ENCODE results near the gene LRP1B.

Gene LRP1B

DNA sequence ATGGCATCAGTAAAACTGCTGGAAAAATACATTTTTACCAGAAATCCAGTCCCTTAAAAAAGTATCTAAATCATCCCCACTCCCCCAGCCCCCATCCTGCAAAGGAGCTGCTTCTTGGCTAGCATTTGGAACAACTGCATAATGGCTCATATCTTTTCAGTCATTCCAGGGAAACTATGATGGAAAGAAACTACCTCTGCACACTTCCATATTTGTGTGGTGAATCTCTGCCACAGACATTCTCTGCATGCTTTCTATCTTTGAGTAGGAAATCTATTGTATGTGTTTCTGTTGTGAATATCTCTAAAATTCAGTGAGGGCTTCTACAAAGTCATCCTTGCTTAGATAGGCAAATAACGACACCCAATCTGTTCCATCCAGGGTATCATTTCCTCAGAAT lies 632.3 kb downstream of the LRP1B start:
- DNase-seq: no peak

DNA sequence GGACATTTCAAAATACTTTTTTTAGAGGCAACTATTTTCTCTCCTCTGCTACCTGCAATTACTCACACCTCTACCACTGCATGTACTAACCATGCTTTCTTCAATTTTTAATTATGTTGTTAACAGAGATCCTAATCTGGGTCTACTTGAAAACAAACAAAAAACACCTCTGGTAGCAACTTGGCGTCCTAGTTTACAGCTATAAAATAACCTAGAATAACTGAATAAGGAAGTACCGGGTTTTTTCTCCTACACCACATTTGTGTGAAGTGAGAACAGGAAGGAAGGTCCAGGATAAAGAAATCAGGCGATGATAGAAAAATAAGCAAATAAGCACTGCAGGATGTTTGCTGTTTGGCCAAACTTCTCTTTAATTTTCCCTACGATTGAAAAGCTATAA lies 633.5 kb downstream of the LRP1B start:
- DNase-seq: no peak

DNA sequence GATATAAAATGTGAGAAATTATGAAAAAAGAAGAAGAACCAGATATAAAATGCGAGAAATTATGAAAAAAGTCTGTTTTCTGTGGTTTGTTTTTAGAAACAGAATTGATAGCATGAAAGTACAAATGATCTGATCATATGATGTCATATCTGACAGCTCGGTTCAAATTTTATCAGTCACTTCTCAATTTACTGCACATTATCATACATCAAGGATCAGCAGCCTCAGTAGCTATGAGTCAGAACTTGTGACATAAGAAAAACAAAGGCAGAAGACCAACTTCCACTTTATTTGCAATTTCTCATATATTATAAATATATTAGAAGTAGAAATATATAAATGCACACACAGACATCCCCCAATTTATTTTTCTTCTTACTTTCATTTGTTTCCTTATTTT lies 634.0 kb downstream of the LRP1B start:
- no peak for DNase-seq

DNA sequence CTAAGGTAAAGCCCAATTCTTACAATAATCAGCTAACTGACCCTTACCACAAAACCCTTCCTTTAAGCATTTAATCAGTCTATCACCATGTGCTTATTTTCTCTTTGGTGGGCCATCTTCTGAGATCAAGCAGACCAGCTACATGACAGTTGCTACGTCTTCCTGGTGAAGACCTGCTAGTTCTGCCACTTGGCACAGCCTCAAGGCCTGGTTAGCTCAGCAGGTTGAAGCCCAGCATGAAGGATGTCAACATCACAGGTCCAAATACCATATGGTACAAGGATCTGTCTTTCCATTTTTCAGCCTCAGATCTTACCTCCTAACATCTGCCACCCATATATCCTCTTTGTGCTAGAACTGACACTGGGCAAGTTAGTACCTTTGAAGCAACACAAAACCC lies 636.9 kb downstream of the LRP1B start:
- DNase-seq: no peak

DNA sequence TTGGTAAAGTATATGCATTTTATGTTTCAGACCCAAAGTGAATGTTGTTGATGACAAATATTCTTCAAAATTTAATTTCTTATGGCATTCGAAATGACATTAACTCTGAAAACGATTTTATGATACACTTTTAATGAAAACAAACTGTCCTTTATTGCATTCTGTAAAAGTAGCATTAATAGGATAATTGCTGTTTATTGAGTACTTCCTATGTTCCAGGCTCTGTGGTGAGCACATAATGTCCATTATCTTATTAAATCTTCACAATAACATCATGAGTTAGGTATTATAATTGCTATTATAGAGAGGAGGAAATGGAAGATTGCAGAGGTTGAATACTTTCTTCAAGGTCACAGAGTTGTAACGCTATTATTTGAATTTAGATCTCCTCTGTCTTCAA lies 638.0 kb downstream of the LRP1B start:
- no peak for DNase-seq

DNA sequence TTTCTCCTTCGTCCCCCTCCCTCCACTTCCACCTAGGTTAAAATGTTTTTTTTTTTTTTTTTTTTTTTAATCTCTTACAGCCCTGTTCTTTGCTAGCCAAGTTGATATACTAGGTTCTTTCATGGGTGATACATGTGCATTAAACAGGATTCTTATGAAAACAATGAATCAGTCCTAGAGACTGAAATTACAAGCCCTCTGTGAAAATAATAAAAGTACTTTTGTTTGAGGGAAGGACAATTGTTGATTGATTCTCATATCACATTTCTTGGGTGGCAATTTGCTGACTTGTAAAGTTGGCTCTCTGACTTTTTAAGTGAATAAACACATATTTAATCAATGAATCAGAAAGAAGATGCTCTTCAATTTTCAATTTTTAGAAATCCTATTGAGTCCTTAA lies 639.9 kb downstream of the LRP1B start:
- no peak for DNase-seq

DNA sequence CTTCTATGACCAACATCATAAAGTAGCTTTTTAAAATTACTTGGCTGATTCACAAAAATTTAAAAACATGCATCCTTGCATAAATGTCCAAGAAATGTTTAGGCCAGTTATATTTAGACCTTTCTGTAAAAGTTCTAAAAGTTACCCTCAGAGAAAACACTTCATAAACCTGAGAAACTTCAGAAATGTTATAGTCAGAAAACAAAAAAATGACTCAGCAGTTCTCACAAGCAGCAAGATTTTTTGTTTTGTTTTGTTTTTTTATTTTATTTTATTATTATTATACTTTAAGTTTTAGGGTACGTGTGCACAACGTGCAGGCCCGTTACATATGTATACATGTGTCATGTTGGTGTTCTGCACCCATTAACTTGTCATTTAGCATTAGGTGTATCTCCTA lies 648.1 kb downstream of the LRP1B start:
- no peak for DNase-seq

DNA sequence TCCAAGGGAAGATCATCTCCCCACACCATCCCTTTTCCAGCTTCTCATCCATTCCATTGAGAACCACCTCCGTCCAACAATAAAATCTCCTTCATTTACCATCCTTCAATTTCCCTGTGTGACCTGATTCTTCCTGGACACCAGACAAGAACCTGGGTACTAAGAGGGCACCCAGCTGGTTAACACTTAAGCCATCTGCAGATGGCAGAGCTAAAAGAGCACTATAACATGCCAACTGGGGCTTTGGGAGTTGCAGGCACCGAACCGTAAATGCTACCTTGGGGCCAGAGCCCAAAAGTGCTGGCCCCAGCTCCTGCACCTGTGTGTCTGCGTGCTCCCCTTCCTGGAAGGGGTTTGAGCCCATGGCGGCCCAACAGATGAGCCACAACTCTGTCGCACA lies 655.0 kb downstream of the LRP1B start:
- no peak for DNase-seq

DNA sequence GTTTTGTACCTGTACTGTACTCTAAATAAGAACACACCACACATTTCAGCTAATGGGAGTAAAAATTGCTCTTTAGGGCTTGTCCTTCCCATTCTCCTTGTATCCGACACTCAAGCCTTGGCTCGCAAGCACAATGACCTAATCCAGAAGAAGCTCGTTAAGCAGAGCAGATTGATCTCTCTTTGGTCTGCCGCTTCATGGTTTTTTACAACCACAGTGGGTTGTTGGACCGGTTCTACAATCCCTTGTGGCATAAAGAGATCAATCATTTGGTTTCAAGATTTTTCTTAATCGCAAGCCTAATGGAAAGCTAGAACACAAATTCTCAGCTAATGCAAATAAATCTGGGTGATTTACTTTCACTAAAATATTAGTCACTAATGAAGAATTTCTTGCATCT lies 662.1 kb downstream of the LRP1B start:
- DNase-seq: no peak

DNA sequence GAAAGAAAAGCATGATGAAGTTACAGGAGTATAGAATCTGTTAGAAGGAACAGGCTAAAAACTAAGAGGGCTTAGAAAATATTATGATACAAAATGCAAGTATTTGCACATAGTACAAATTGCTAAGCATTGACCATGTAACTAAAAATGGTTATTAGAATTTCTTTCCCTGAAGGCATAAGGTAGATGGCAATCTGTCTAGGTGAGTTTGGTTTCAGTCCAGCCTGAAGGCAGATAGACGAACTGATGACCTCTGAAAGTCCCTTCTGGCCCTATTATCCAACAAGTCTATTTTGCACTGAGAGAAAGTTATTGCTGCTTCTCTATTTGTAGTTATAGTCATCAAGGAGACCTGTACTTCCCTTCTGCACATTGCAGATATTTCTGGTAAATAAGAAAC lies 663.5 kb downstream of the LRP1B start:
- no peak for DNase-seq

DNA sequence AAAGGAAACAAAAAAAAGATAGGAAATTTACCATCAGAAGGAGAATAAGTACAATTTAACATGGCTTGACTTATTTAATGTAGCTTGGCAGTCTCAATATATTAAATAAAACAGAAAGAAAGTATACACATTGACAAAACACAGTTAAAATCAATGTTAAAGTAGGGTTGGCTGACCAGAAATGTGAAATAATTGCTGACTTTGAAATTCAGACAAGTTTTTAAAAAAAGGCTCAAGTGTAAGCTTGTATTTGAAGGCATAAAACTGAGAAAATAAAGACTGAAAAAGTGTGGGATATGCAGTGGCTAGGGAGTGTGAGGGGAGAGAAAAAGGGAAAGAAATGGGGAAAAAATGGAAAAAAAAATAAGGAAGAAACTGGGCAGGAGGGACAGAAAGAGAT lies 665.8 kb downstream of the LRP1B start:
- no peak for DNase-seq

DNA sequence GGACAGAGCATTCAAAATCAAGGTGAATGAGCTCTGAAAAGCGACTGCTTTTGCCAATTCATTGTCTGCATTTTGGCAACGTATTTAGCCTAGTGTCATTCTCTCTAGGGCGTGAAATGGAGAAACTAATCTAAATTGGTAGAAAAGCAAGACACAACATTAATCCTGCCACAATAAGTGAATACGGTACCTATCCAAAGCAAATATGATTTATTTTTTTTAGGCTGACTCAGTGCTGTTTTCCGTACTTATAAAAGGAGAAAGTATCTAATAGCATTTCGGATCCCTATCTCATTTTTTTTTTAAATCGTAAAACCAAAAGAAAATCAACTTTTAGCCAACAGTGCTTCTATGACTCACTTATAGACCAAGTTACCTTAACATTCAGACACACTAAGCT lies 672.5 kb downstream of the LRP1B start:
- no peak for DNase-seq

DNA sequence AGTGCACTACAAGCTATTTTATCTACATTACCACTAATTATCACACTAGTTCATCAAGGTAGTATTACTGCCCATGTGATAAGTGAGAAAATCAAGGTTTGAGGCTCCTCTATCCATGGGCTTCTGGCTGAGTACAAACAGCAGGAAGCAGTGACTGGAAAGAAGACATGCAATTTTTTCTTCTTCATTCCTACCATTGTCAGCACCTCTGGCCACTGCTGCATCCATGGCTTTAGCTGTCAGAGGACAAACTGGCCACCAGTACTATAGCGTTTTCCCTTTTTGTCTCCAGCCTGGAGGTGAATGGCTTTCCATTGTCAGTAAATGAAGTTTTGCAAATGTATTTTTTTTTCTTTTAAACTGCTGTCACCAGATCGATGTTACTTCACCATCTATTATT lies 674.9 kb downstream of the LRP1B start:
- no peak for DNase-seq

DNA sequence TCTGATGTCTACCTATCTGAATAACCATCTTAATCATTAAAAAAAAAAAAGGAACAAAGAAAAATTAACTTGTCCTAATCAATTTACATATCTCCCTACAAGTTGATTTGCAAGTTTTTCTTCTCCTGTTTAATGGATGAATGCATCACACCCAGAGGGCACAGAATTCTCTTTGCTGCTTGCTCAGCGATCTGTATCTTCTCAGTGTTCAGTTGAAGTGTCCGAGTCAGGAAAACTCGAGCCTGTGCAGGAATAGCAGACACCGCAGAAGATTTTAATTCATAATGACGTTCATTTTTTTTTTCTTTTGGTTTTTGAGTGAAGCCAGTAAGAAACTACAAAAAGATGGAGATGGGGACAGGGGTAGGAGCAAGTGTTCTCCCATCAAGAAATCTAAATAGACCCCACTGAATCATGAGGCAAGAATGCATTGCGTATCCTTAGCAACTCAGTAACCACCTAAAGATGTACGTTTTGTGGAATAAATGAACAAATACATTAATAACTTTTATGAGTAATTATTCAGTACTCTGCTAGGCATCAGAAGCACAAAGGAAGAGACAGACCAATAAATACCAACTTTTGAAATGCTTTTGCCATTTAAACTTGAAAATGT lies 675.5 kb downstream of the LRP1B start:
- DNase-seq: no peak

DNA sequence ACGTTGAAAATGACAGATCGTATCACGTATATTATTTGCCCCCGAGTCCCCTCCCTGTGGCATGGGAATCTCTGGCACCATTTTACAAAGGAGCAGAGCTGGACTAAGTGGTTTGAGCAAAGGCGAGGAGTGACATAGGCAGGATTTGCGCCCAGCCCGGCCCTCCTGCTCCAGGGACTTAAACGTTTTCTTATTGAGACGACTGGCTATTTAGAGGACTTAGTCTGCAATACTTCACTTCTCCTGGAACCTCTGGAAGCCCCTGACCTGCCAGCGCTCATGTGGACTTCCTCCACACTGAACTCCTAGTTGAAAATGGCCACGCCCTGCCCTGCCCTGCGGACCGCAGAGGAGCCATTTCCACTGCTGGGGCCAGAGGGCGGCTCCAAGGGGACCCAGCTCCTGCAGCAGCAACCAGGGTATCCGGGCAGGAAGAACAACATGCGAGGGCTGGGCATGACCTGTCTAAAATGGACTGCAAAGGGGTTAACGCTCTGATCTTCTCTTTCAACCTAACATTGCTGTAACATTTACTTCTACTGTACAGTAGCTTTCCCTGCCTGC lies 690.7 kb downstream of the LRP1B start:
- no peak for DNase-seq

DNA sequence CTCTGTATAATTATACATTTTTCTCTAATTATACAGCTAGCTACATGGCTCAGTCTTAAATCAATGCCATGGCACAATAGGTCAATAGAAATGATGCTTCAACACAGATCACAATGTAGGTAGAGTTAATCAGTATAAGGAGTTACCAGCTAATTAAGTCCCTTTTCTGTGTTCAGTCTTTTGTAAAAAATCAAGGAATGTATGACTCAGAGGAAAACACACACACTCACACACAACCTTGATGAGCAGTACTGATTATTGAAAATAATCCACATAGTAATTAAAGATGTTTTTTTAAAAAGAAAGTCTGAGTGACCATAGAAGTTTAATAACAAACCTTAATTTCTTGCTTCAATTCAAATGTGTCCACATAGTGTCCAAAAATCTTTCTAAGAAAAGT lies 691.3 kb downstream of the LRP1B start:
- no peak for DNase-seq

DNA sequence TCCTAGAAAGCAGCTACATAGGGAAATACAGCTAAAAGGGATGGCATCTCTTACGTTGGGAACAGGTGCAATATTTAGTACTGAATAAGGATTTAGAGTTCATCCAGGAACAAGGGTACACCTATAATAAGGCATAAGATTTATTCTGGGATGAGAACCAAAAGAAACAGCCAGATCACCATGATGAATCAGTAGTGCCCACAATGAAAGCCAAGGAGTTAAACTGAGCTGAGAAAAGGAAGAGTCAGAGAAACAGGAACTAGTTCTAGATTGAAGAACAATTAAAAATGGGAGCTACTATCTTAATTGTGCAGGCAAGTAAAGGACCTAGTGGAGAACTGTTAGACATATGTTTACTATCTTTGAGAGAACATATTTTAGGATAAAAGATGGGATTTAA lies 692.3 kb downstream of the LRP1B start:
- DNase-seq: no peak

DNA sequence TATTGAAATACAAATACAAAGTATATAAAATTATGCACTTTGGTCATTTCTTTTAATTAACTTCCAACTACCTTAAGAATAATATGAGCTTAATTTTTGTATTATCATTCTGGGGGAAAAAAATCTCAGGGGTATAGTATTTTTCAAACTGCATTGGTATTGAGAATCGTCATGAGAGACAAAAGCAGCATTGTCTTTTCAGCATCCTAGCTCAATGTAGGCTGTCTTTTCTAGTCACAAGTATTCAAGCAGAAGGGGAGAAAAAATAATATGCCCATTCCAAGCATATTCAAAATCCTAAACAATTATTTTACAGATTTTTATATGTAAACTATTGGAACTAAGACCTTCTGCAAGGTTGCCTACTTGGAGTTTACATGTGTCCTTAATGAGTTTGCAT lies 693.3 kb downstream of the LRP1B start:
- no peak for DNase-seq

DNA sequence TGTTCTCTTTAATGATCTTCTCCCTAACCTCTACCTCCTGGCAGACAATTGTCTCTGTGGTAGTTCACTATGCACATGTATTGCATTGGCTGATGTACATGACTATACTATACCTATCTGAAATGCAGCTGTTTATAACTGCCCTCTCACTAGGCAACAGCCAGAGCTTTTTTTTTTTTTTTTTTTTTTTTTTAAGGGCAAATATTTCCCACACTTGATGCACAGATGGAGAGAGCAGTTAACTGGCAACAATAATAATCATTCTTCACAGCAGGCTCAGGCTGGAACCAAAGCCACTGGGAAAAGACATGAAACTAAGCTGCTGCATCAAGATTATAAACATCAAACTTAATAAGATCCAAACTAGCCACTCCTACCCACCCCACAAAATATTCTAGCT lies 707.7 kb downstream of the LRP1B start:
- DNase-seq: no peak

DNA sequence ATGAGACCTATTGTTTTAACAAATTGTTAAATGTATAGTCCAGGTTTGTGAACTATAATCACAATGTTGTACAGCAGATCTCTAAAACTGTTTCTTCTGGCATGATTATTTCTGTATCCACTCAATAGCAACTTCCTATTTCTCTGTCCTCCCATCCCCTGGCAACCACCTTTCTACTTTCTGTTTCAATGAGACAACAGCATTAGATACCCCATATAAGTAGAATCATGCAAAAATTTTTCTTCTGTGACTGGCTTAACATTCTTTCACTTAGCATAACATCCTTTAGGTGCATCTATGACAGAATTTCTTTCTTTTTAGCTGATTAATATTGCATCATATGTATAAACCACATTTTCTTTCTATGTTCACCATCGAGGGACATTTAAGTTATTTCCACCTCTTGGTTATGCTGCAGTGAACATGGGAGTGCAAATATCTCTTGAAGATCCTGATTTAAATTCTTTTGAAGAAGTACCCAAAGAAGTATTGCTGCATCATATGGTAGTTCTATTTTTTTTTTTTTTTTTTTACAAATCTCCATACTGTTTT lies 713.5 kb downstream of the LRP1B start:
- no peak for DNase-seq

DNA sequence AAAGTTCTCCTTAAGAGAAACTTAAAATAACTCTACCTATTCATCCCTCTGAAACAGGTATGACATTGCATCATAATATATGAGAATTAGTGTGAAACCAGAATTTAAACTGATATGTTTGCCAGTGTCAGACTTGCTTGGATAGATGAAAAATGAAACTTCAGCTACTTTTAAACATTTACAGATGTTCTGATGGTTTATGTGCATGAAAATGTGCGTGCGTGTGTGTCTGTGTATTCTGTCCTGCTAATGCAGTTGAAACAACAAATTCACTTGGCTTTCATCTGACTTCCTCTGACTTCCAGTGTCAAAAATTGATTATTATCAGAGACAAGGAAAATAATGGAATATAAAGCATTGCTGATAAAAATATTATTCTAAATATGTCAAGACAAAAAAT lies 719.4 kb downstream of the LRP1B start:
- DNase-seq: no peak

DNA sequence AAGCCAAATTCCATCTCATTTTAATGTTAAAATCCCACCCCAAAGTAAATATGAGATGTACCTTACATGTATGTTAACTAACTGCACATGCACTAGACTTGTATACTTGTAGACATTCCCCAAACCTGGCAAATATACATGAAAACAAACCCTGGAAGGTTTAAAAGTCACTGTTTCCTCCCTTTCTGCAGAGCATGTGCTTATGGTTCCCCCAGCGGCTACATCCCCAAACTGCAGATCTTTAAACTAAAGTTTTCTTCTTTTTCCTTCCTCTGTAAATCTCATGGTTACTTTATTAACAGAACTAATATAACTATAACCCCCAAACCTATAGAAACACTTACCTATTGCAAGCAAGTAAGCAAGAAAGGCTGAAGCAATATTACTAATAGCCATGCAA lies 731.5 kb downstream of the LRP1B start:
- no peak for DNase-seq

DNA sequence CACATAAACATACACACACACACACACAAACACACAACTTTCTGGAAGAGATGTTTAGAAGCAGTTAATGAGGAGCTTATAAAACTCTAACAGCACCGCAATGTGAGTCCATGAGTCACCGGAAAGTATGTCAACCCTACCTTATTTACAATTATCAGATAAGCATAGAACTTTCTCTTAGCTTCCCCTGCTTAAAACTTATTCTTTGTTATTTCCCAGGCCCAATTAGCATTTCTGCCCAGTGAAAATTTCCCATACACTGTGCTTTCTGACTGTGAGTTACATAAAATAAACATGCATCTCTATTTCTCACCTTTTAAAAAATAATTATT lies 737.6 kb downstream of the LRP1B start:
- no peak for DNase-seq

DNA sequence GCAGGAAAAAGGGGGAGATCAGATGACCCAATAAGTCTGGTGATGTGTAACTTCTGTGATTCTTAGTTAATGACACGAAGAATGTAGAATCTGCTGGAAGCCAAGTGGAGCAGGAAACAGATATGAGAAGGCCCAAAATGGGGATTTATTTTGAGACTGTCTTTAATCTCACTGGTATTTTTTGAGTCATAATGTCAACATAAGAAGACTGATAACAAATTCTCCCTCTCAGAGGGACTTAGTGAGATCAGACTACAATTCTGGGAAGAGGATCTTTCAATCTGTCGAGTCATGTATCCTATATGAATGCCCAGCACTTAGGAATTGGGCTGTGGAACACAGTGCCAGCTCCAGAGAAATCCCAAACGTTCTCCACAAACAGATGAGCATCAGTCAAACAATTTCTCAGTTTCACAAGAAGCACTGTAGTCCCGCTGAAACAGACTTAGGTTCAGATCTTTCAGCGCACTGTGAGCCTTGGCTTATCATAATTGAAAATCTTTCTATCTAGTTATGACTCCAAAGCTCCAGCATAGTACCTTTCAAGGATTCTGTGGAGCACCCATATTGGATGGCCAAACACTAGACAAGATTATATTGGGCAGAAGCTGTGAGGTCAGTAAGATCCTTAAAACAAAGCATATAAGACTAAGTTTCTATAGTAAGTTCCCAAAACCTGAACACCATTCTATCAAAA lies 738.2 kb downstream of the LRP1B start:
- DNase-seq: no peak

DNA sequence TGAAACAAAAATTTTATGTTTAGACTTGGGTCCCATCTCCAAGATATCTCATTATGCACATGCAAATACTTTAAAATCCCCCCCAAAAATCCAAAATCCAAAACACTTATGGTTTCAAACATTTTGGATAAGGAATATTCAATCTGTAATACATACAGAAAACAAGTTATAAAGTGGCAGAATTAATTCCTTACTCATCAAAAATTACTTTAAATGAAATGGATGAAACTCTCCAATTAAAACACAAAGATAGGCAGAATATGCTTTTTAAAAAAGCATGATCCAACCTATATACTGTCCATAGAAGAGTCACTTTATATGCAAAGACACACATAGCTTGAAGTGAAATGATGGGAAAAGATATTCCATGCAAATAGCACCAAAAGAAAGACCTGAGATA lies 744.6 kb downstream of the LRP1B start:
- DNase-seq: no peak

All from CD4-positive, alpha-beta T cell treated with Interferon alpha-2 for 1 hour (primary cell).